K562 (cell line): ENCODE data around the gene EEF1AKMT1. TPM values are rescaled to one million over a fixed set of nuclear protein-coding genes. Genes with fewer than 3 reads are reported as not detected.

ENCODE experiments used
- ARNT ChIP-seq, 2 experiments: fragments of 450-650 bp; IDR thresholded peaks; 2 replicates each; pipeline ENCODE4 v1.6.1; 2016; ENCODE audit warnings: mild to moderate bottlenecking in 1 of 2
- CTBP1 ChIP-seq: fragments of 450-650 bp; IDR thresholded peaks from 2 replicates; pipeline ENCODE4 v1.6.1; 2016; ENCODE audit warnings: borderline replicate concordance
- LEF1 ChIP-seq: fragments of 450-650 bp; IDR thresholded peaks from 2 replicates; pipeline ENCODE4 v1.6.1; 2016; ENCODE audit warnings: mild to moderate bottlenecking
- NFIX ChIP-seq: fragments of 250-450 bp; sonication (Bioruptor Pico); IDR thresholded peaks from 2 replicates; pipeline ENCODE4 v1.4.0; 2020; ENCODE audit warnings: low read depth, mild to moderate bottlenecking, moderate library complexity
- NFYB ChIP-seq: IDR thresholded peaks from 2 replicates; pipeline ENCODE4 v1.6.1; 2011; ENCODE audit warnings: mild to moderate bottlenecking, moderate library complexity; ENCODE audit not compliant: insufficient read length; ENCODE audit errors: extremely low read depth
- RNF2 ChIP-seq: sonication (generic); IDR thresholded peaks from 2 replicates; pipeline ENCODE4 v1.6.1; 2016
- SPI1 ChIP-seq: IDR thresholded peaks from 2 replicates; pipeline ENCODE4 v1.6.1; 2011; ENCODE audit warnings: low read depth, low read length, control low read depth, borderline replicate concordance
- SRSF3 ChIP-seq: fragments of 200-400 bp; formaldehyde crosslinking; IDR thresholded peaks from 2 replicates; pipeline ENCODE4 v1.6.1; 2016; ENCODE audit warnings: mild to moderate bottlenecking, low read length, moderate library complexity; ENCODE audit not compliant: insufficient read depth
- ZBTB8A ChIP-seq: fragments of 450-650 bp; IDR thresholded peaks from 2 replicates; pipeline ENCODE4 v1.6.1; 2018; ENCODE audit warnings: mild to moderate bottlenecking, moderate library complexity; ENCODE audit not compliant: partially characterized antibody
- ZKSCAN8 ChIP-seq: fragments of 200-800 bp; sonication (Bioruptor generic); IDR thresholded peaks from 2 replicates; pipeline ENCODE4 v1.6.1; 2016; ENCODE audit warnings: missing genetic modification characterization, missing compliant biosample characterization
- ZNF584 ChIP-seq: fragments of 200-800 bp; sonication (Bioruptor generic); IDR thresholded peaks from 2 replicates; pipeline ENCODE4 v1.6.1; 2016; ENCODE audit warnings: low read depth, mild to moderate bottlenecking, missing genetic modification characterization, missing compliant biosample characterization
- ZNF764 ChIP-seq: fragments of 250-450 bp; sonication (Bioruptor Pico); IDR thresholded peaks from 2 replicates; pipeline ENCODE4 v1.4.0; 2020; ENCODE audit warnings: low read depth, mild to moderate bottlenecking, moderate library complexity
- polyA plus RNA-seq, 8 experiments: library from polyadenylated mRNA; depleted of rRNA in 4 of 8; stranded (reverse) in 5 of 8; unstranded in 3 of 8; fragments of >200 nt; fragmentation: Nextera tagmentation in 2 of 8; fragmentation: Illumina TruSeq in 1 of 8; extraction: Ambion mirVana in 2 of 8; extraction: Trizol in 1 of 8; gene quantifications; 2 replicates each; pipeline versions ENCODE4 v1.2.1 to v1.2.3, GENCODE V29; 2011 to 2014; ENCODE audit warnings: inconsistent platforms in 1 of 8, missing spikeins in 1 of 8
- total RNA-seq, 7 experiments: library from RNA; depleted of rRNA in 6 of 7; stranded (reverse); fragments of >200 nt in 6 of 7; fragmentation: Illumina TruSeq in 2 of 7; extraction: Trizol in 2 of 7; gene quantifications; 2 replicates each; pipeline versions ENCODE4 v1.2.1 to v1.2.3, GENCODE V29; 2011 to 2021; ENCODE audit warnings: low replicate concordance in 1 of 7
- TF ChIP-seq, protein P1 (sequence below): fragments of 450-650 bp; formaldehyde crosslinking; IDR thresholded peaks from 2 replicates; pipeline ENCODE4 v1.4.0; 2022; ENCODE audit warnings: missing genetic modification characterization
- TF ChIP-seq, protein P2 (sequence below), 2 experiments: fragments of 450-650 bp; IDR thresholded peaks; 2 replicates each; pipeline ENCODE4 v1.6.1; 2016
- TF ChIP-seq, protein P3 (sequence below): fragments of 250-450 bp; sonication (Bioruptor Pico); IDR thresholded peaks from 2 replicates; pipeline ENCODE4 v1.4.0; 2020; ENCODE audit warnings: mild to moderate bottlenecking, moderate library complexity
- TF ChIP-seq, protein P4 (sequence below), 2 experiments: fragments of 450-650 bp in 1 of 2; IDR thresholded peaks; 2 replicates each; pipeline ENCODE4 v1.6.1; 2011 to 2017; ENCODE audit warnings: low read depth in 2 of 2, antibody characterized with exemption in 1 of 2, borderline replicate concordance in 1 of 2, low read length in 1 of 2, mild to moderate bottlenecking in 1 of 2, mixed read lengths in 1 of 2; ENCODE audit not compliant: control insufficient read depth in 1 of 2

The EEF1AKMT1 gene
- total and polyA plus RNA-seq, 9 of the 15 experiments (the other 6 are each of a cell fraction or from before 2014, with no cell fraction given): 5.3 to 36.3 (median 7.9) TPM

DNA sequence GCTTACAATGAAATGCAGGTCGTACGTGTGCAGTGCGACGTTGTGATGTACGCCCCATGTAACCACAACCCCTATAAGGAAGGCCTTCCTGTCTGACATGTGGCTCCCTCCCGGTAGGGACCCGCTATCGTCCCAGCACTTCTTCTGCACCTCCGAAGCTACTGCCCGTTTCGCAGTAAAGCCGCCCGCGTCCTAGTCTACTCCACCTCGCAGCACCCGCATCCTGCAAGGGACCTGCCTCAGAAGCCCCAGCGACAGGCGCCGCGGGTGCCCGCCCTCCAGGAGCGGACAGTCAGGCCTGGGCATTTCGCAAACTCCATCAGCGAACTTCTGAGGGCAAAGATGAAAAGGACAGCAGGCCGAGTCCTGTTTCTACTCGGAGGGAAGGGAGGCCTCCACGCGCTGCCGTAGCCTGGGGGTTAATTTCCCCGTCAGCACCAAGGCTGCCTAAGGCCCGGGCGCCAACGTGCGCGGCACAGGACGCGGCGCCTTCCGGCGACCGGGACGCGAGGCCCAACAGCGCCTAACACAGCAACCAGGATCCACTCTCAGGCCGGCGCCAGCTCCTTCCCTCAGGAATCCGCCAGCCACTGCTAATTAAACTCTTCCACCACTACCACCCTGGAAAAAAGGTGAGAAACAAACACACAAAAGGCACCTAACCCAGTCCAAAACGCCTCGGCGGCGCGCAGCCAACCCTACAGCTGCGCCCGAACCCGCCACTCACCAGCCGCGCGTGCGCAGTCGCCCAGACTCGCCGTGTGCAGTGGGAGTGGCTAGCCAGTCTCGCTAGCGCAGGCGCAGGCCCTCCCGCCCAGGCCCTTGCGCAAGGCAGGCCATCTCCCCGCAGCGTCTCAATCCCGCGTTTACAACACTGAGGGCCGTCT is at the start of gene EEF1AKMT1 (continued):
- no peak for TF ChIP-seq NFIX
- TF ChIP-seq, protein P1, sequence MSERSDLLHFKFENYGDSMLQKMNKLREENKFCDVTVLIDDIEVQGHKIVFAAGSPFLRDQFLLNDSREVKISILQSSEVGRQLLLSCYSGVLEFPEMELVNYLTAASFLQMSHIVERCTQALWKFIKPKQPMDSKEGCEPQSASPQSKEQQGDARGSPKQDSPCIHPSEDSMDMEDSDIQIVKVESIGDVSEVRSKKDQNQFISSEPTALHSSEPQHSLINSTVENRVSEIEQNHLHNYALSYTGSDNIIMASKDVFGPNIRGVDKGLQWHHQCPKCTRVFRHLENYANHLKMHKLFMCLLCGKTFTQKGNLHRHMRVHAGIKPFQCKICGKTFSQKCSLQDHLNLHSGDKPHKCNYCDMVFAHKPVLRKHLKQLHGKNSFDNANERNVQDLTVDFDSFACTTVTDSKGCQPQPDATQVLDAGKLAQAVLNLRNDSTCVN (CRISPR knock-in tag): no peak
- TF ChIP-seq LEF1: no peak
- TF ChIP-seq, protein P2, sequence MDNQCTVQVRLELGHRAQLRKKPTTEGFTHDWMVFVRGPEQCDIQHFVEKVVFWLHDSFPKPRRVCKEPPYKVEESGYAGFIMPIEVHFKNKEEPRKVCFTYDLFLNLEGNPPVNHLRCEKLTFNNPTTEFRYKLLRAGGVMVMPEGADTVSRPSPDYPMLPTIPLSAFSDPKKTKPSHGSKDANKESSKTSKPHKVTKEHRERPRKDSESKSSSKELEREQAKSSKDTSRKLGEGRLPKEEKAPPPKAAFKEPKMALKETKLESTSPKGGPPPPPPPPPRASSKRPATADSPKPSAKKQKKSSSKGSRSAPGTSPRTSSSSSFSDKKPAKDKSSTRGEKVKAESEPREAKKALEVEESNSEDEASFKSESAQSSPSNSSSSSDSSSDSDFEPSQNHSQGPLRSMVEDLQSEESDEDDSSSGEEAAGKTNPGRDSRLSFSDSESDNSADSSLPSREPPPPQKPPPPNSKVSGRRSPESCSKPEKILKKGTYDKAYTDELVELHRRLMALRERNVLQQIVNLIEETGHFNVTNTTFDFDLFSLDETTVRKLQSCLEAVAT (IDR thresholded peaks at IDR 0.05): no peak
- TF ChIP-seq SPI1: no peak
- no peak for TF ChIP-seq ZNF764
- no peak for TF ChIP-seq ZBTB8A
- no peak; the same call in 1 of the 2 replicates for TF ChIP-seq RNF2
- TF ChIP-seq ARNT (IDR thresholded peaks at IDR 0.05): no peak
- 0 out of 2 replicates have a peak, but pooled peaks have one; percentile 20 for TF ChIP-seq CTBP1
- no peak for TF ChIP-seq ZNF584 (CRISPR knock-in tag)
- no peak for TF ChIP-seq NFYB
- TF ChIP-seq ZKSCAN8: no peak
- TF ChIP-seq, protein P3, sequence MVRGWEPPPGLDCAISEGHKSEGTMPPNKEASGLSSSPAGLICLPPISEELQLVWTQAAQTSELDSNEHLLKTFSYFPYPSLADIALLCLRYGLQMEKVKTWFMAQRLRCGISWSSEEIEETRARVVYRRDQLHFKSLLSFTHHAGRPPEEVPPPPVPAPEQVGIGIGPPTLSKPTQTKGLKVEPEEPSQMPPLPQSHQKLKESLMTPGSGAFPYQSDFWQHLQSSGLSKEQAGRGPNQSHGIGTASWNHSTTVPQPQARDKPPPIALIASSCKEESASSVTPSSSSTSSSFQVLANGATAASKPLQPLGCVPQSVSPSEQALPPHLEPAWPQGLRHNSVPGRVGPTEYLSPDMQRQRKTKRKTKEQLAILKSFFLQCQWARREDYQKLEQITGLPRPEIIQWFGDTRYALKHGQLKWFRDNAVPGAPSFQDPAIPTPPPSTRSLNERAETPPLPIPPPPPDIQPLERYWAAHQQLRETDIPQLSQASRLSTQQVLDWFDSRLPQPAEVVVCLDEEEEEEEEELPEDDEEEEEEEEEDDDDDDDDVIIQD (CRISPR knock-in tag): no peak
- TF ChIP-seq SRSF3: no peak
- TF ChIP-seq, protein P4, sequence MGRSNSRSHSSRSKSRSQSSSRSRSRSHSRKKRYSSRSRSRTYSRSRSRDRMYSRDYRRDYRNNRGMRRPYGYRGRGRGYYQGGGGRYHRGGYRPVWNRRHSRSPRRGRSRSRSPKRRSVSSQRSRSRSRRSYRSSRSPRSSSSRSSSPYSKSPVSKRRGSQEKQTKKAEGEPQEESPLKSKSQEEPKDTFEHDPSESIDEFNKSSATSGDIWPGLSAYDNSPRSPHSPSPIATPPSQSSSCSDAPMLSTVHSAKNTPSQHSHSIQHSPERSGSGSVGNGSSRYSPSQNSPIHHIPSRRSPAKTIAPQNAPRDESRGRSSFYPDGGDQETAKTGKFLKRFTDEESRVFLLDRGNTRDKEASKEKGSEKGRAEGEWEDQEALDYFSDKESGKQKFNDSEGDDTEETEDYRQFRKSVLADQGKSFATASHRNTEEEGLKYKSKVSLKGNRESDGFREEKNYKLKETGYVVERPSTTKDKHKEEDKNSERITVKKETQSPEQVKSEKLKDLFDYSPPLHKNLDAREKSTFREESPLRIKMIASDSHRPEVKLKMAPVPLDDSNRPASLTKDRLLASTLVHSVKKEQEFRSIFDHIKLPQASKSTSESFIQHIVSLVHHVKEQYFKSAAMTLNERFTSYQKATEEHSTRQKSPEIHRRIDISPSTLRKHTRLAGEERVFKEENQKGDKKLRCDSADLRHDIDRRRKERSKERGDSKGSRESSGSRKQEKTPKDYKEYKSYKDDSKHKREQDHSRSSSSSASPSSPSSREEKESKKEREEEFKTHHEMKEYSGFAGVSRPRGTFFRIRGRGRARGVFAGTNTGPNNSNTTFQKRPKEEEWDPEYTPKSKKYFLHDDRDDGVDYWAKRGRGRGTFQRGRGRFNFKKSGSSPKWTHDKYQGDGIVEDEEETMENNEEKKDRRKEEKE (IDR thresholded peaks at IDR 0.05; ENCODE audit: borderline replicate concordance in 1 of 2, control insufficient read depth in 1 of 2, low read depth in 2 of 2, low read length in 1 of 2): no peak
